Hepatocyte (in vitro differentiated cells): ENCODE data around the gene RPS6KA5. TPM values are rescaled to one million over a fixed set of nuclear protein-coding genes. Genes with fewer than 3 reads are reported as not detected.
"Not testable (repeated sequence)": the region's sequence is repeated elsewhere in the genome, so short reads cannot be mapped to it uniquely, and the experiment has no call there.

ENCODE experiments used
- DNase-seq: peaks from one replicate; pipeline ENCODE4 v3.0.0-alpha.2; 2016; ENCODE audit warnings: low spot score
- H2AFZ ChIP-seq: fragments of 200-600 bp; sonication (generic); 2 replicates; pipeline ENCODE4 v1.6.0; 2016; ENCODE audit warnings: antibody characterized with exemption, mild to moderate bottlenecking
- H3K27ac ChIP-seq: fragments of 200-600 bp; sonication (generic); 2 replicates; pipeline ENCODE4 v1.5.1; 2016; ENCODE audit warnings: mild to moderate bottlenecking
- H3K27me3 ChIP-seq: fragments of 200-600 bp; sonication (generic); 2 replicates; pipeline ENCODE4 v1.6.1; 2016
- H3K36me3 ChIP-seq: fragments of 200-600 bp; sonication (generic); replicated peaks from 2 replicates; pipeline ENCODE4 v1.5.1; 2016; ENCODE audit warnings: low read depth; ENCODE audit not compliant: insufficient read depth
- H3K4me1 ChIP-seq: fragments of 200-600 bp; sonication (generic); 2 replicates; pipeline ENCODE4 v1.5.1; 2016; ENCODE audit warnings: mild to moderate bottlenecking, moderate library complexity; ENCODE audit not compliant: insufficient read depth
- H3K4me2 ChIP-seq: fragments of 200-600 bp; sonication (generic); 2 replicates; pipeline ENCODE4 v1.6.0; 2016
- H3K4me3 ChIP-seq: fragments of 200-600 bp; sonication (generic); 2 replicates; pipeline ENCODE4 v1.5.1; 2016; ENCODE audit warnings: mild to moderate bottlenecking
- H3K79me2 ChIP-seq: fragments of 200-600 bp; sonication (generic); 2 replicates; pipeline ENCODE4 v1.6.0; 2017; ENCODE audit warnings: mild to moderate bottlenecking
- H3K9me2 ChIP-seq: fragments of 200-600 bp; sonication (generic); replicated peaks from 2 replicates; pipeline ENCODE4 v1.6.0; 2017; ENCODE audit warnings: mild to moderate bottlenecking; ENCODE audit not compliant: insufficient read depth
- H3K9me3 ChIP-seq: fragments of 200-600 bp; sonication (generic); 2 replicates; pipeline ENCODE4 v1.5.1; 2016; ENCODE audit warnings: low read depth, mild to moderate bottlenecking
- H4K20me1 ChIP-seq: fragments of 200-600 bp; sonication (generic); 2 replicates; pipeline ENCODE4 v1.6.0; 2016; ENCODE audit warnings: mild to moderate bottlenecking; ENCODE audit not compliant: insufficient read depth, poor library complexity, severe bottlenecking
- EZH2 ChIP-seq: fragments of 200-600 bp; sonication (generic); IDR thresholded peaks from 2 replicates; pipeline ENCODE4 v1.6.1; 2016; ENCODE audit warnings: antibody characterized with exemption, mild to moderate bottlenecking, borderline replicate concordance
- EZH2phosphoT487 ChIP-seq: fragments of 200-600 bp; sonication (generic); IDR thresholded peaks from one replicate; pipeline ENCODE4 v1.6.1; 2018; ENCODE audit warnings: antibody characterized with exemption, mild to moderate bottlenecking, low read depth, moderate library complexity; ENCODE audit not compliant: unreplicated experiment, severe bottlenecking
- WGBS: methylation state at CpG from one replicate; pipeline ENCODE4 v1.1.6; 2016; ENCODE audit warnings: low lambda C conversion rate; ENCODE audit errors: missing lambda C conversion rate; 5-methylcytosine and 5-hydroxymethylcytosine counted together
- polyA plus RNA-seq: library from polyadenylated mRNA; unstranded; fragments of >200 nt; fragmentation: Nextera tagmentation; extraction: Ambion mirVana; gene quantifications from 2 replicates; pipeline ENCODE4 v1.2.1, GENCODE V29; 2016
- total RNA-seq: library from RNA; depleted of rRNA; stranded (reverse); fragments of >200 nt; gene quantifications from 2 replicates; pipeline ENCODE4 v1.2.3, GENCODE V29; 2014
- TF ChIP-seq, protein P1 (sequence below): fragments of 200-600 bp; sonication (generic); IDR thresholded peaks from 2 replicates; pipeline ENCODE4 v1.5.1; 2016; ENCODE audit warnings: antibody characterized with exemption, mild to moderate bottlenecking; ENCODE audit not compliant: poor library complexity

Gene RPS6KA5
- total and polyA plus RNA-seq, 2 experiments from 2014 or later = 4.8 to 6.3 TPM

DNA sequence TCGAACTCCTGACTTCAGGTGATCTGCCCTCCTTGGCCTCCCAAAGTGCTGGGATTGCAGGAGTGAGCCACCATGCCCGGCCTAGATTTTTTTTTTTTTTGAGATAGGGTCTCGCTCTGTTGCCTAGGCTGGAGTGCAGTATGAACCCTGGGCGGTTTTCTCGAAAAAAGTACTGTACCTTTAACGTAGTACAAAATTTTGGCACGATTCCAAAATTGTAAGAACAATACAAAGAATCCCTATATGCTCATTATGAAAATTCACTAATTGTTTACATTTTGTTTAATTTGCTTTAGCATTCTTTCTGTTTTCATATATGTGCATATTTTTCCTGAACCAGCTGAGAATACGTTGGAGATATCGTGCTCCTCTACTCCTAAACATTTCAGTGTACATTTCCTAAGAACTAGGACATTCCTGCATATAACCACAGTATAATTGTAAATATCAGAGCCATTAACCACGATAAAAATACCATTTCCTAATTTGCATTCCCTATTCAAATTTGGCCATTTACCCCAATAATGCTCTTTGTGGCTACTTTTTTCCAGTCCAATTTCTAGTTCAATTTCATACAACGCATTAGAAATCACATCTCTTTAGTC, 97.8 kb downstream of the RPS6KA5 start:
- Histone ChIP-seq H3K9me3 (no peaks in the 10 kb centered on the region), H3K36me3 (no peaks in the 10 kb centered on the region), H2AFZ (no peak overlapping the region), H3K27me3 (no peaks in the 10 kb centered on the region), H4K20me1 (no peaks in the 10 kb centered on the region), H3K79me2 (no peaks in the 10 kb centered on the region), H3K4me2 (no peak overlapping the region), H3K9me2 (no peaks in the 10 kb centered on the region), H3K4me1 (no peaks in the 10 kb centered on the region), H3K4me3 (no peak overlapping the region), H3K27ac (no peak overlapping the region)
- TF ChIP-seq EZH2 (no peak), EZH2phosphoT487 (no peak)
- TF ChIP-seq, protein P1, sequence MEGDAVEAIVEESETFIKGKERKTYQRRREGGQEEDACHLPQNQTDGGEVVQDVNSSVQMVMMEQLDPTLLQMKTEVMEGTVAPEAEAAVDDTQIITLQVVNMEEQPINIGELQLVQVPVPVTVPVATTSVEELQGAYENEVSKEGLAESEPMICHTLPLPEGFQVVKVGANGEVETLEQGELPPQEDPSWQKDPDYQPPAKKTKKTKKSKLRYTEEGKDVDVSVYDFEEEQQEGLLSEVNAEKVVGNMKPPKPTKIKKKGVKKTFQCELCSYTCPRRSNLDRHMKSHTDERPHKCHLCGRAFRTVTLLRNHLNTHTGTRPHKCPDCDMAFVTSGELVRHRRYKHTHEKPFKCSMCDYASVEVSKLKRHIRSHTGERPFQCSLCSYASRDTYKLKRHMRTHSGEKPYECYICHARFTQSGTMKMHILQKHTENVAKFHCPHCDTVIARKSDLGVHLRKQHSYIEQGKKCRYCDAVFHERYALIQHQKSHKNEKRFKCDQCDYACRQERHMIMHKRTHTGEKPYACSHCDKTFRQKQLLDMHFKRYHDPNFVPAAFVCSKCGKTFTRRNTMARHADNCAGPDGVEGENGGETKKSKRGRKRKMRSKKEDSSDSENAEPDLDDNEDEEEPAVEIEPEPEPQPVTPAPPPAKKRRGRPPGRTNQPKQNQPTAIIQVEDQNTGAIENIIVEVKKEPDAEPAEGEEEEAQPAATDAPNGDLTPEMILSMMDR = no peak
- 96% methylated on average over 11 of the region's 11 CpGs for WGBS
- DNase-seq = no peak

DNA sequence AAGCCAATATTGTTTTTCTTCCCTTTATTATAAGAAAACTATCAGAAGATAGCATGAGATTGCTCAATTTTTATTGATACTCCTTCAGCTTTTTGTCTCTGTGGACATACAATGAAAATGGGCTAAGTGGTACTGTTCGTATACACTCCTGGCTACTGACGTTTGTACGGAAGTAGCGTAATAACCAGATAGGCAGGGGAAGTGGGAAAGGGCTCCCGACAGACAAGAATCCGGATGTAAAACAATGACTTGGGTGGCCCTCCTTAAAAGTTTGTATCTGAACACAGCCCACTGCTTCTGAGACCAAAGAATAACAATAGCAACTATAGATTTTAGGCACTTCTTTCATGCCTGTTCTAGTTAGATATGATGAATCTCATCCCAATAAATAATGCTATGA, 99.6 kb downstream of the RPS6KA5 start:
- no peaks in the 10 kb centered on the region for H3K79me2 ChIP-seq
- H3K9me2 ChIP-seq = no peaks in the 10 kb centered on the region
- no peak overlapping the region for H2AFZ ChIP-seq
- no peak overlapping the region for H3K4me3 ChIP-seq
- WGBS = 90% methylated on average over 6 of the region's 6 CpGs
- no peak overlapping the region for H3K4me2 ChIP-seq
- no peaks in the 10 kb centered on the region for H4K20me1 ChIP-seq
- TF ChIP-seq EZH2 = no peak
- TF ChIP-seq, protein P1 = no peak
- TF ChIP-seq EZH2phosphoT487 = no peak
- no peaks in the 10 kb centered on the region for H3K27me3 ChIP-seq
- no peaks in the 10 kb centered on the region for H3K4me1 ChIP-seq
- DNase-seq = no peak
- no peak overlapping the region for H3K27ac ChIP-seq
- no peaks in the 10 kb centered on the region for H3K9me3 ChIP-seq
- no peaks in the 10 kb centered on the region for H3K36me3 ChIP-seq

DNA sequence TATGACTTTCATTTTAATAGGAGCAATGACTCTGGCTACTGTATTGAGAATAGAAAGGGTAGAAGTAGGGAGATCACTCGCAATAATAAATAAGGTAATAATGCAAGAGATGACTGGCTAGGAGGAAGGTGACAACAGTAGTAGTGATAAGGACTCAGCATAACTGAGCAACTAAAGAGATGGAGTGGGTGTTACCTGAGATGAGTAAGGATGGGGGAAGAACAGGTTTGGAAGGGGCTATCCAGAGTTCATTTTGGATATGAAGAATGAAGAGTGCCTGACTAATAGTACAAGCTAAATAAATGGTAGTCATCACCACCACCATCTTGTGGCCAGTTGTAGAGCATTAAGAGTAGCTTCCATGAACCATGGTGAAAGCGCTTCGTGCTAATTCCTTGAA, 101.1 kb downstream of the RPS6KA5 start:
- no peak overlapping the region for H3K4me3 ChIP-seq
- no peak overlapping the region for H2AFZ ChIP-seq
- no peaks in the 10 kb centered on the region for H4K20me1 ChIP-seq
- H3K79me2 ChIP-seq = no peaks in the 10 kb centered on the region
- TF ChIP-seq, protein P1 = no peak
- no peaks in the 10 kb centered on the region for H3K9me2 ChIP-seq
- H3K27ac ChIP-seq = no peak overlapping the region
- H3K36me3 ChIP-seq = no peaks in the 10 kb centered on the region
- H3K27me3 ChIP-seq = no peaks in the 10 kb centered on the region
- no peak for DNase-seq
- H3K9me3 ChIP-seq = peaks cover 5% of the 10 kb centered on the region
- 96% methylated on average over 3 of the region's 3 CpGs for WGBS
- H3K4me2 ChIP-seq = no peak overlapping the region
- H3K4me1 ChIP-seq = no peaks in the 10 kb centered on the region

DNA sequence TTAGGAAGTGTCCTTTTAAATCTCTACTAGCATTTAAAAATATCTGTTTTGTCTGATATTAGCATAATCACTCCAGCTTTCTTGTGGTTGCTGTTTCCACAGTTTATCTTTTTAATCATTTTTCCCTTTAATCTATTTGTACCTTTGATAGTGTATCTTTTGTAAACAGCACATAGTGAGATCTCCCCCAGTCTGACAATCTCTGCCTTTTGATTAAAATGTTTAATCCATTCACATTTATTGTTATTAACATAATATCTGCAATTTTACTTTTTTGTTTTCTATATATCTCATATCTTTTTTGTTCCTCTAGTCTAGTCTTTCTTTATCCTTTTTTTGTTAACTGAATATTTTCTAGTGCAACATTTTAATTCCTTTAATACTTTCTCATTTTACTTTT, 104.2 kb downstream of the RPS6KA5 start:
- H3K36me3 ChIP-seq = no peaks in the 10 kb centered on the region
- H2AFZ ChIP-seq = no peak overlapping the region
- H3K27ac ChIP-seq = no peak overlapping the region
- H3K79me2 ChIP-seq = no peaks in the 10 kb centered on the region
- no peaks in the 10 kb centered on the region for H3K27me3 ChIP-seq
- no peaks in the 10 kb centered on the region for H4K20me1 ChIP-seq
- no peaks in the 10 kb centered on the region for H3K4me1 ChIP-seq
- no peak overlapping the region for H3K4me3 ChIP-seq
- no peaks in the 10 kb centered on the region for H3K9me2 ChIP-seq
- no peak for TF ChIP-seq EZH2
- TF ChIP-seq, protein P1 = no peak
- peaks cover 5% of the 10 kb centered on the region for H3K9me3 ChIP-seq
- H3K4me2 ChIP-seq = no peak overlapping the region
- DNase-seq = no peak

DNA sequence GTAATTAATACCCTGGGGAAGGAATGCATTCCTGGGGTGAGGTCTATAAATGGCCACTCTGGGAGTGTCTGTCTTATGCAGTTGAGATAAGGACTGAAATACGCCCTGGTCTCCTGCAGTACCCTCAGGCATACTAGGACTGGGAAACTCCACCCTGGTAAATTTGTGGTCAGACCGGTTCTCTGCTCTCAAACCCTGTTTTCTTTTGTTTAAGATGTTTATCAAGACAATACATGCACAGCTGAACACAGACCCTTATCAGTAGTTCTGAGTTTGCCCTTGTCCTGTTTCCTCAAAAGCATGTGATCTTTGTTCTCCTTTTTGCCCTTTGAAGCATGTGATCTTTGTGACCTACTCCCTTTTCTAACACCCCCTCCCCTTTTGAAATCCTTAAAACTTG, 106.8 kb downstream of the RPS6KA5 start:
- H2AFZ ChIP-seq, H3K27ac ChIP-seq, H3K27me3 ChIP-seq, H3K4me3 ChIP-seq, H3K79me2 ChIP-seq, H3K36me3 ChIP-seq, H3K9me2 ChIP-seq, H3K9me3 ChIP-seq, DNase-seq, H4K20me1 ChIP-seq, H3K4me2 ChIP-seq, H3K4me1 ChIP-seq: not testable (repeated sequence)
- 77% methylated on average over 2 of the region's 2 CpGs for WGBS
